GM21423 (cell line): ENCODE data around the gene RXFP3.
"Not testable (repeated sequence)": the region's sequence is repeated elsewhere in the genome, so short reads cannot be mapped to it uniquely, and the experiment has no call there.

Source experiments
- ATAC-seq: cut with Tn5 transposase; IDR thresholded peaks from one replicate; pipeline ENCODE4 v1.9.1; 2021; ENCODE audit warnings: mild to moderate bottlenecking, moderate library complexity; ENCODE audit not compliant: unreplicated experiment

Gene RXFP3

DNA sequence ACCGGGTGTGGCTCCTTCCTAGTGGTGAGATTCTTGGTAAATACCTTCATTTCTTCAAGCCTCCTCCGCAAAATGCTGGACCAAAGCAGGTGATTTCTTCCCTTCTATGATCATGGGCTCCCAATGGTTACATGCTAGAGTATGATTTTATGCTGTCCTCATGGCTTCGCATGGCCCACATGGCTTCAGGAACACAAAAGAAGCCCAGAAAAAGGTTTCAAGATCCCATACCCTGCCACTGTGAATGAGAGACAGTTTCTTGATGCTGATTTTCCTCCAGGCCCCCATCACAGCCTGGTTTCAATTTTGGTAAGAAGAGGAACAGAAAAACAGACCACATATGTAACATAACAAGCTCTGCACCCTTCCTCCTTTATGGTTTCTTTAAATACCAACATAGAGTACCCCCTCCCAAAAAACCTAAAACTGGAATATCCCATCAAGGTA is 2.4 kb upstream of the RXFP3 start:
- peak; percentile 85 for ATAC-seq

DNA sequence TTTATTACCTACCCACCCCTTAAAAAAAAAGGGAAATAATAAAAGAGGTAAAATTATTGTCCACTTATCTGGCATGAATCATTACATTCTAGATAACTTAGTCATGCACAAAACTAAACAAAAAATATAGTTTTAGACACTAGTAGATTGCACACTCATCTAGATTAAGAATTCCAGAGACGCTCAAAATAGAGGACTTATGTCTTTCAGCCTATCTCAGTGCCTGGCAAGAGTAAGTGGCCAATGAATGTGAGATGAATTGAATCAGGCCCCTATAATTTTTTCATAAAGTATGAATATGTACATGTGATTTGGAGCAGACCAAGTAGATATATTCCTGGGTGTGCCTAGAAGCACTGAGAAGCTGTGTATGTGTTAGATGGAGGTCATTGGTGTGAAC is 2.0 kb upstream of the RXFP3 start:
- peak; percentile 16 for ATAC-seq

DNA sequence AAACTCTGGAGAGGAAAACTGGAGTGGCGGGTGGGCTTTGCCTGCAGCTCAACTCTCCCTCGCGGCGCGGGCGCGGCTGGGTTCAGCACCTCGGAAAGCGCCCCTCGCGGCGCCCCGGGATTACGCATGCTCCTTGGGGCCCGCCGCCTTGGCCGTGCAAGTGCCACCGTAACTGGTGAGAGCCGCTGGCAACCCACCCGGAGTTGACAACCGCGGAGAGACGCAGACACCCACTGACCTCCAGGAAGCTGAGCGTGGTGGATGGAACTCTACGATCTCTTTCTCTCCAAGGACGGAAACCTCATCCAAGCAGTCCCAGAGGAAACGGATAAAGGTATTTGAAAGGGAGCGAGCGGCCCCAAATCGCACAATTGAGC is 194 bp upstream of the RXFP3 start:
- peak; percentile 39 for ATAC-seq

DNA sequence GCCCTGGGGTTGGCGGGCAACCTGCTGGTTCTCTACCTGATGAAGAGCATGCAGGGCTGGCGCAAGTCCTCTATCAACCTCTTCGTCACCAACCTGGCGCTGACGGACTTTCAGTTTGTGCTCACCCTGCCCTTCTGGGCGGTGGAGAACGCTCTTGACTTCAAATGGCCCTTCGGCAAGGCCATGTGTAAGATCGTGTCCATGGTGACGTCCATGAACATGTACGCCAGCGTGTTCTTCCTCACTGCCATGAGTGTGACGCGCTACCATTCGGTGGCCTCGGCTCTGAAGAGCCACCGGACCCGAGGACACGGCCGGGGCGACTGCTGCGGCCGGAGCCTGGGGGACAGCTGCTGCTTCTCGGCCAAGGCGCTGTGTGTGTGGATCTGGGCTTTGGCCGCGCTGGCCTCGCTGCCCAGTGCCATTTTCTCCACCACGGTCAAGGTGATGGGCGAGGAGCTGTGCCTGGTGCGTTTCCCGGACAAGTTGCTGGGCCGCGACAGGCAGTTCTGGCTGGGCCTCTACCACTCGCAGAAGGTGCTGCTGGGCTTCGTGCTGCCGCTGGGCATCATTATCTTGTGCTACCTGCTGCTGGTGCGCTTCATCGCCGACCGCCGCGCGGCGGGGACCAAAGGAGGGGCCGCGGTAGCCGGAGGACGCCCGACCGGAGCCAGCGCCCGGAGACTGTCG is 976 bp downstream of the RXFP3 start:
- no peak for ATAC-seq

DNA sequence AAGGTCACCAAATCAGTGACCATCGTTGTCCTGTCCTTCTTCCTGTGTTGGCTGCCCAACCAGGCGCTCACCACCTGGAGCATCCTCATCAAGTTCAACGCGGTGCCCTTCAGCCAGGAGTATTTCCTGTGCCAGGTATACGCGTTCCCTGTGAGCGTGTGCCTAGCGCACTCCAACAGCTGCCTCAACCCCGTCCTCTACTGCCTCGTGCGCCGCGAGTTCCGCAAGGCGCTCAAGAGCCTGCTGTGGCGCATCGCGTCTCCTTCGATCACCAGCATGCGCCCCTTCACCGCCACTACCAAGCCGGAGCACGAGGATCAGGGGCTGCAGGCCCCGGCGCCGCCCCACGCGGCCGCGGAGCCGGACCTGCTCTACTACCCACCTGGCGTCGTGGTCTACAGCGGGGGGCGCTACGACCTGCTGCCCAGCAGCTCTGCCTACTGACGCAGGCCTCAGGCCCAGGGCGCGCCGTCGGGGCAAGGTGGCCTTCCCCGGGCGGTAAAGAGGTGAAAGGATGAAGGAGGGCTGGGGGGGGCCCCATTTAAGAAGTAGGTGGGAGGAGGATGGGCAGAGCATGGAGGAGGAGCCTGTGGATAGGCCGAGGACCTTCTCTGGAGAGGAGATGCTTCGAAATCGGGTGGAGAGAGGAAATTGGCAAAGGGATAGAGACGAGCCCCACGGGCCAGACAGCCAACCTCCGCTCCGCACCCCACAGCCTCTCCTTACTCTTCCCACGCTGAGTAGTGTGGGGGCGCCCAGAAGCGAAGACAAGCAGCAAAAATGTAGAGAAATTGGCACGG is 1.7 kb downstream of the RXFP3 start:
- ATAC-seq, result no peak

DNA sequence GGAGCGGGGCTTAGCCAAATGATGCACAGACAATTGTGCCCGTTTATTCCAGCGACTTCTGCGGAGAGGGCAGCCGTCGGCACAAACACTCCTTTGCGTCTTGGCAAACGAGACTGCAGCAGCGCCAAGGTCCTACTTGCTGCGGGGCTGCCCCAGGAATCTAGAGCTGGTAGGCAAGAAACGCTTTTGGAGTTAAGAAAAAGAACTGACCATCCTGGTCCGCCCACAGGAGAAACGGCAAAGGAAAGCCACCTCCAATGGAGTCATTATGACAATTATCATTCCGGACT is 2.3 kb downstream of the RXFP3 start:
- ATAC-seq, result no peak

DNA sequence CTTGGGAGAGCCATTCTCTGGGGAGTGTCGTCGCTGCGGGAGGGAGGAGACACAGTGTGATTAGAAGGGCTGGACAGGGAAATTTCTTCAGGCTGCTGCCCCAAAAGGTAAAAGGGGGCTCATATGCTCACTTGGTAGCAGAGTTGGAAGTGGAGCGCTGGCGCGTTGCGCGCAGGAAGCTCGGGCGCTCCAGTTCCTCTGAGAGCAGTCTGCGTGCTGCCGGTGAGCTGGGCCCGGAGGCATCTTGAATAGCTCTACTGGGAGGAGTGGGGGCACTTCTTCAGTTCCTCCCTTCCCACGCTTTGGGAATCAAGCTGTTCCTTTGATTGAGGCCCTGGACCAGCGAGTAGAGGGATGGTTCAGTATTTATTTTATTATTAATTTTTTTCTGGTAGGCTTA is 2.7 kb downstream of the RXFP3 start:
- ATAC-seq, result no peak

DNA sequence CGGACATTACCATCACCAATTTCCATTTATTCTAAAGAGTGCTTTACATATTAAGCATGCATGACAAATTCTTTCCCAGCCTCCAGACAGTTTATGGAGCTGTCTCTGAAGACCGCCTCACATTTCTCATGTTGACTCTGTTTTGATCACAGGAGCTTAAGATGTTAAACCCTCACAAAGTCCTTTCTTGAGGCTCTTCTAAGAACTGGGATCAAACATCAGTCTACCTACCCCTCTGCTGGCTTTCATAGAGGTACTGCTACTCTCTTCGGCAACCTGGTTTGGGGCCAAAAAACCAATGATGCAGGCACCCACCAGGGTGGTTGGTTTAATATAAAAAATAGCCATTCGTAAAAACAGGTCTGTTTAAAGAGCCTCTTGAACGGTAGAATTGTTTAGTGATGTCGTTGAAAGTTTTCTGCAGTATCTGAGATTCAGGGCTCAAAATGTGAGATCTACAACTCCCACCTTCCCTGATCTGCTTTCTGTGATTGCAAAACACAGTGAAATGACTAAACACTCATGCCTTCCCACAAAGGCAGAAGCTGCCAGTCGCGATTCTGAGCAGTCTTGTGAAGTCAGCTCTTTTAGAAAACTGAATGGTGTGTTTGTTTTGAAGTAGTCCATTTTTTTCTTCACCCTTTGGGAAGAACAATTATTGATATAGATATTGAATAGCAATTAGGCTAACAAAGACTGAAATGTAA is 3.5 kb downstream of the RXFP3 start:
- no peak for ATAC-seq

DNA sequence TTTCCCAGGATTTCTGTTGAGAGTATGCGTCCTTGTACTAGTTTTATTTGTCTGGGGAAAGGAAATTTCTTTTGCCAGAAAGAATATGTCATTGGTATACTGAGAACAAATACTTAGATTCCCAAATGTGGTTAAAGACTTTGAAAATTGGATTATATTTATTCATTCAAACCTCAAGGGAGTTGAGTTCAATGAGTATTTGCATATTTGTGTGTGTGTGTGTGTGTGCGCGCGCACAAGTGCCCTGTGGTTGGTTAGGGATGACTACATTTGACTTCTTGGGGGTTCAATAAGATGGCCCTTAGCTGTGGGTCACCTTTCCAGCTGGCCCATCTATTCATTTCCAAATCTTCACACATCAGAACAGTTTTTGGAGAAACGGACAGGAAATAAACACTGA is 4.9 kb downstream of the RXFP3 start:
- ATAC-seq, result no peak

DNA sequence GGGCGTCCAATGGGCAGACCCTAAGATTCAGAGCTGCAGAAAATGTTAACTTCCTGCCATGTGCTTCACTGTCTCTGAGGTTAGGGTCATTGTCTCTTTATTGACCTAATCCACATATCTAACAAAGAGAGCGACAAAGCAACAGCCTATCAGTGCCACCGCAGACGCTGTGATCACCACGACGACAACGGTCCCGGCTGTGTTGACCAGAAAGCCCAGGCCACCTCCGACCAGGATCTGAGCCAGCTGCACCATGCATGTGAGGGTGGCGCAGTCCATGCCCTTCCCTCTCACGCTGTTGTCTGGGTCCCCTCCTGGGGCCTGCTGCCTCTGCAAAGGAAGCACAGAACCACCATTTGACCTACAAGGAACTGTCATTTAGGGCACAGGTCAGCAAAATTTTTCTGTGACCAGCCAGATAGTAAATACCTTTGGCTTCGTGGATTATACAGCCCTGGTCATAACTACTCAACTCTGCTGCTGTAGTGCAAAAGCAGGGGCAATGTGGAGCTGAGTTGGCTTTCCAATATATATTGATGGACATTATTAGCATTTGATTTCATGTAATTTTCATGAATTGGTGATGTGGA is 8.5 kb downstream of the RXFP3 start:
- ATAC-seq, result no peak

DNA sequence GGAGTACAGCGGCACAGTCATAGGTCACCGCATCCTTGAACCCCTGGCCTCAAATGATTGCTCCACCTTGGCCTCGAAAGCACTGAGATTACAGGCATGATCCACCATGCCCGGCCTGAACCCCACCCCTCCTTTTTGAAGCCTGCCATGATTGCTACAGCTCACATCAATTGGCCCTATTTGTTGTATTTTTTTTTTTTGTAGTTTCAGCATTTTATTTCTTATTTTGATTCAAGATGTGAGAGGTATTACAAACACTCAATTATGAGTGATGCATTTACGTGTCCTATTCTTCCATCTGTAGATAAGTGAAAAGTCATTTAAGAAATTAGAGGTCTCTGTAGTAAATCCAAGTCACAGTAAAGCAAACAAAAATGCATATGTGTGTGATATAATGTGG is 16.0 kb downstream of the RXFP3 start:
- ATAC-seq, result not testable (repeated sequence)

DNA sequence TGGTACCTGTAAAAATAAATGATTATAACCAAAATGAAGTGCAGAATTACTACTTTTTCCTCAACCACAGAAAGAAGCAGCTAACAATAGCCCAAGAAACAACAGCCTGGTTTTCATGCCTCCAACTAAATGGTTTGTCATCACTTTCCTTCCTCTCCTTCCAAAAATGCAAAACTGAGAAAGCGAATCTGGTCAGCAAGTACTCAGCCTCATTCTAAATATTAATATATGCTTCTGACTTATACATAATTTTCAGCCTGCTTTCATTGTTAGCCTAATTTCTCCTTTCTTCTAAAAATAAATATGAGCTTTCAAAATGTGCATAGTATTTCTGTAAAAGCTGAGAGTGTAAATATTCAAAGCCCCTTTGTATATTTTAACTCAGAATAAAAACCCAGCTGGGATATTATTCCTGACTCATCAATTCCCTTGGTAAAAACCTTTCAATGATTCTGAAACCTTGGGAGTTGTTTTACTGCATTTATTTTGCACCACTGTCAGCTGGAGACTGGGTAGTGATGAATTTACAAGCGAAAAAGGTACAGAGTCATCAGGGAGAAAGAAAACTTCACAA is 21.5 kb downstream of the RXFP3 start:
- ATAC-seq, result no peak

DNA sequence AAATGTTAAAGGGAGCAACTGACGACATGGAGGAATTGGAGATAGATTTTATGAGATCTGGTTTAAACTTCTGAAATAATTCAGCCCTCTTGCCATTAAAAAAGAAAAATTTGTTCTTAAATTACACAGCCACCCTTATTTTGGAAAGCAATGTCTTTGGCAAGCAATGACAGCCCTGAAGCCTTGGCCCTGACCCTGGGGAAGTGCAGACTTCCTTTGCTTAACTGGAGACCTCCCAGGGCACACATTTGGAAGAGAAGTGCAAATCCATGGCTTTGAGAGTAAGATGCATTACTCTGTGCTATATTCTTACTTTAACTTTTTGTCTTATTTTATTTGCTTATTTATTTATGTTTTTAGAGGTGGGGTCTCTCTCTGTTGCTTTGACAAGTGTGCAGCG is 22.0 kb downstream of the RXFP3 start:
- ATAC-seq, result no peak

DNA sequence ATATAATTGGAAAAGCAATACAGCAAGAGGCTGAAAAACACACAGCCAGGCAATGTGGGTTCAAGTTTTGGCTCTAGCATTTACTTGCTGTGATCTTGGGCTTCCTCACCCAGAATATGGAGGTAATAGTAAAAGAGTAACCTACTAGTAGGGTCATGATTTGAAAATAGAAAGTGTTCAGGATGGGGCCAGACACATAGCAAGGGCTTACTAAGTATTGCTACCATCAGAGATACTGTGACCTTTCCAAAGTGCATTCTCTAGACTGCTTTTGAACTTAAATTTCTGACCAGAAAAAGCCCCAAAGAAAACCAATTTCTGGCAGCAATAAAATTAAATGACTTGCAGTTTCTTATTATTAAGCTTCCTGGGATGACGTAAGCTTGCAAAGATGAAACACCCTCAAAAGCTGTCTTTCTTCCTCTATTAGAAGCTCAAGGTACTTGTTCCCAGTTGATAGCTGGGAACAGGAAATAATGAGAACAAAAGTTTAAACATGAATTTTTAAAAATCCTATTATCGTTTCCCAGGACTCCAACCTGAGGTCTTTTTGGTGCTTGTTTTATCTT is 28.0 kb downstream of the RXFP3 start:
- no peak for ATAC-seq

DNA sequence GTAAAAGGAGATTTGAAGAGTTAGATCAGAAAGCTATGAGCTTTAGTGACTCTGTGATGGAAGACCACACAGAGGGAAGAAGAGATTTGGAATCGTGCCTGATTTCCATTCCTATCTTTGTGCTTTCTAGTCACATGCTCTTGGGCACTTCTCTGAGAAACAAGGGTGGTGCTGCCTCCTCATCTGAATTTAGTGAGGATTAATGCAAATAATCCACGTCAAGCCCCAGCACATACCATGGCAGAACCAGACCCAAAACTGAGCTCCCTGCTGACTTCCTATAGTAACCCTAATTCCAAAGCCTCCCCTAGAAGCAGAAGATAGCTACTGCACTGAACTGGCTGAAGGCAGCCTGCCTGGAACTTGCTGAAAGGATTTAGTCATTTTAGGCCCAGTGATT is 30.6 kb downstream of the RXFP3 start:
- no peak for ATAC-seq

DNA sequence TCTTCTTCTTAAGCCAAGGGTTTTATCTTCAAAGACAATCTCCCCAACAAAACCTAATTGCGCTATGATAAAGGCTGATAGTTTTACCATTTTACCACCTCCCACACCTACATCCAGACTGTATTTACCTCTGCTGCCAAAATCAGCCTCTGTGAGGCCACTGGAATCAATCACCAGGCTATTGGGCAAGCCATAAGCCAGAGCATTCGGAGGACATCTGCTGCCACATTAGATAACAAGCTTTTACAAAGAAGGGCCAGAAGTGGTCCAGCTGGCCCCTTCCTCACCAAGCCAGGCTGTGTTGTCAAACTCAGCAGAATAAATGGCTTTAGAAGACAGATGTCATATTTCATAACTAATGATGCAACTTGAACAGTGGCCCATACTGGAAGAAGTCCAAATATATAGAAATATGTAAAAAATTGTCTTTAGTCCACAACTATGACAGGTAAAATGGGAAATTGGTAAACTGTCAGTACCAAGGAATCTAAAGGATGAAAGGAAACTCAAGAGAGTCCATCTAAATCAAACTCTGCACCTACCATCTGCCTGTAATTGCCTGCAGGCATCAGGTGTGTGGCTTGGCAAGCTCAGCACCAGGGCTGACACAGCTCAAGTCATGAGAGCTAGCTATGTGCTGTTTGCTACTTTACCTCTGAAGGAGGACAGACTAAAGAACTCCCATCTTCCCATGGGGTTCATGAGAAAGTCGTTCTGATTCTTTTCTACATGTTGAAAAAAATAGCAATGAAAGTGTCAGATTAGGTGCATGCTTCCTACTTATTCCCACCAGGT is 32.2 kb downstream of the RXFP3 start:
- ATAC-seq, result no peak

DNA sequence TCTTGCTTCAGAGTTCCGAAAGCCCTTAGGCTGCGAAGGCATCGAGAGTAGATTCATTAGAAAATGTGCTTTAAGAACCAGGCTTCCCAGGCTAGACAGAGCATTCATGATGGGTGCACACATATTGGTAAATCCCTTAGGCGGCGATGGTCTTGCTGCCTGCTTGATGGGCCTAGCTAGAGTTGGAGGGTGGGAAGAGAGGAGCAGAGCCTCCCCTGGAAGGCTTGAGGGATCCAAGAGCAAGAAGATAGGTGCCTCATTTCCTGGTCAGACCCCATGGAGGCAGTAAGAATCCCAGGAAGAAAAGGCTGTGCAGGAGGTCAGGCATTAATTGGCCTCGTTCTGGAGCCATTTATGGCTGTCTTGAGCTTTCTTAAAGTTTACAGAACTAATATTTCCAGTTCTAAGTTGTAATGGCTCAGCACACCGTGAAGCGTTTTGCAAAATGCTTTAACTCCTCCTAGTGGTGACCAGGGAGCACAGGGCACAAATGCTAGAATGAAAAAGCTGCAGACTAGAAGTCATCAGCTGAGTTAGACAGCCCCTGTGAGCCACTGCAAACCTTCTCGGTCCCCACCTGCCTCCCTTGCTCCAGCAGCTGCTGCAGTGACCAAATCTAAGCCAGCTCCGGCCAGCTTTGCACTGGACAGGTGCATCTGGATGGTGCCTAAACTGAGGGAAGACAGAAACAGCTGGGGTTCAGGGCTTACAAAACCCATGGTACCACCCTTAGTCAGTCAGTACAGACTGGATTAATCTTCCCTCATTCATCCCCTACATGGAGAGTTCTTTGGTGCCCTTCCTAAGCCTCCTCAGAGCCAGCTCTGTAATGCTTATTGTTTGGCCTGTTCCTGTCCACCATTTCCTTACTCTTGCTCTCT is 33.6 kb downstream of the RXFP3 start:
- peak; percentile 65 for ATAC-seq

DNA sequence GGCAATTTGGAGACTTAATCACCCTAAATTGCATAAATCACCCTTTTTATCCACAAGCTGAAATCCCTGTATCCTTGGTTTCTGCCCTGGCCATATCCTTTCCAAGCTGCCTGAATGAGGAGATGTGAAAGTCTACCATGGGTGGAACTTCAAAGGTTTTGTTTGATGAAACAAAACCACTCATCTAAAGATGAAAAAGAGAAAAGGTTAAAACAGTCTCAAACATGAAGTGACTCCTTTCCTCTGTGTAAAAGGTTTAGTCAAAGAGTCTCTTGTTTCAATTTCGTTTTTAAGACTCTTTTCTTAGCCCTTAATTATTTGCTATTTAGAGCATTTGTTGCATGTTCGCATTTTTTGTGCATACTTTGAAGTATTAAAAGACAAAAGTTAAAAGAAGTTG is 37.1 kb downstream of the RXFP3 start:
- ATAC-seq, result no peak

DNA sequence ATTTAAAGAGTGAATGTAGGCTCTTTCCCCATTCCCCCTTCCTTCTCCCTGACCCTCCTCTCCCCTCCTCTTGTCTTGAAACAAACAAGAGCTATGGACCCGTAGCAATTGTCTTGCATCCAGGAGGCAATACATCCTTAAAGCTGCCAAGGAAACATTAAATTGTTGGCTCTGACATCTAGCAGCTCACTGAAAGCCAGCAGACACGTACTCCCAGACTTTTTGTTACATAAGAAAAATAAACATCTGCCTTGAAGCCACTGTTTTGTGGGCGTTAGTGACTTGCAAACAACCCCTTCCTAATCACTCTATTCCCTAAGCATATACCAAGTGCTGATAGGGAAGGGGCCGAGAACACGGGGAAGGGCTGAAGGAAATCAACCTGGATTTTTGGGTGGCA is 39.7 kb downstream of the RXFP3 start:
- no peak for ATAC-seq
